GM11168 (cell line): Measurements from ENCODE around the gene SYNRG.

Experiments used
- in situ Hi-C: fragments of 300-500 bp; cut with MboI; formaldehyde crosslinking; loops from one replicate; pipeline ENCODE4 v1.12.0; 2022; ENCODE audit warnings: low sequenced_read_pairs; ENCODE audit not compliant: unreplicated experiment

SYNRG gene

GRCh38 chr17:37483311-37484039 lies 125.7 kb downstream of the SYNRG start:
- in situ Hi-C loops: no loop called here

- in situ Hi-C loops: no loop called here
Observed at GRCh38 chr17:37481001-37481665, 128.1 kb downstream of the SYNRG start.

GRCh38 chr17:37480427-37480826 lies 128.8 kb downstream of the SYNRG start:
- in situ Hi-C loops: no loop called here

GRCh38 chr17:37479025-37479424 lies 130.2 kb downstream of the SYNRG start:
- in situ Hi-C loops: no loop called here

- in situ Hi-C loops: no loop called here
Observed at GRCh38 chr17:37478187-37478586, 131.0 kb downstream of the SYNRG start.

- in situ Hi-C loops: no loop called here
Observed at GRCh38 chr17:37476431-37477120, 132.6 kb downstream of the SYNRG start.

- in situ Hi-C loops: no loop called here
Observed at GRCh38 chr17:37475731-37476420, 133.3 kb downstream of the SYNRG start.

- in situ Hi-C loops: no loop called here
Observed at GRCh38 chr17:37470181-37470580, 139.0 kb downstream of the SYNRG start.

- in situ Hi-C loops: no loop called here
Observed at GRCh38 chr17:37466471-37466870, 142.7 kb downstream of the SYNRG start.

GRCh38 chr17:37465069-37465616 lies 144.1 kb downstream of the SYNRG start:
- in situ Hi-C loops: no loop called here
